IPS-20b (cell line): Measurements from ENCODE around the gene SLC9A8.

ENCODE experiments used
- H3K27ac ChIP-seq: one replicate; pipeline ENCODE4 v1.5.1; 2013; ENCODE audit warnings: low read length
- H3K27me3 ChIP-seq: 2 replicates; pipeline ENCODE4 v1.6.1; 2013; ENCODE audit warnings: mild to moderate bottlenecking, low read length, inconsistent platforms; ENCODE audit not compliant: insufficient read depth
- H3K36me3 ChIP-seq: 2 replicates; pipeline ENCODE4 v1.6.1; 2013; ENCODE audit warnings: low read depth, mild to moderate bottlenecking, inconsistent platforms, low read length, moderate library complexity; ENCODE audit not compliant: insufficient read depth
- H3K4me1 ChIP-seq: 2 replicates; pipeline ENCODE4 v1.6.1; 2013; ENCODE audit warnings: mild to moderate bottlenecking, control low read depth, inconsistent platforms, low read length, moderate library complexity; ENCODE audit not compliant: insufficient read depth
- H3K4me3 ChIP-seq: 2 replicates; pipeline ENCODE4 v1.5.1; 2013; ENCODE audit warnings: mild to moderate bottlenecking, low read length, inconsistent platforms
- H3K9ac ChIP-seq: 2 replicates; pipeline ENCODE4 v1.6.1; 2013; ENCODE audit warnings: low read depth, mild to moderate bottlenecking, inconsistent platforms, low read length, moderate library complexity
- H3K9me3 ChIP-seq: 2 replicates; pipeline ENCODE4 v1.6.1; 2013; ENCODE audit warnings: mild to moderate bottlenecking, low read depth, low read length, inconsistent platforms; ENCODE audit not compliant: insufficient read depth

SLC9A8 gene

GRCh38 chr20:49790077-49790798, 22.4 kb upstream of the SLC9A8 start:
- Histone ChIP-seq H3K27ac (no peak overlapping the region), H3K4me3 (no peak overlapping the region), H3K27me3 (no peaks in the 10 kb centered on the region), H3K9me3 (no peaks in the 10 kb centered on the region), H3K36me3 (no peaks in the 10 kb centered on the region), H3K4me1 (no peaks in the 10 kb centered on the region), H3K9ac (no peak overlapping the region)

- H3K4me3 ChIP-seq = no peak overlapping the region
- no peaks in the 10 kb centered on the region for H3K9me3 ChIP-seq
- H3K4me1 ChIP-seq = no peaks in the 10 kb centered on the region
- no peak overlapping the region for H3K27ac ChIP-seq
- H3K36me3 ChIP-seq = no peaks in the 10 kb centered on the region
- H3K9ac ChIP-seq = no peak overlapping the region
- H3K27me3 ChIP-seq = no peaks in the 10 kb centered on the region
These were observed 21.5 kb upstream of the SLC9A8 start for GRCh38 chr20:49791165-49791564.

GRCh38 chr20:49792006-49792405, 20.6 kb upstream of the SLC9A8 start:
- no peak overlapping the region for H3K9ac ChIP-seq
- no peak overlapping the region for H3K27ac ChIP-seq
- H3K36me3 ChIP-seq = no peaks in the 10 kb centered on the region
- H3K27me3 ChIP-seq = no peaks in the 10 kb centered on the region
- no peaks in the 10 kb centered on the region for H3K9me3 ChIP-seq
- no peaks in the 10 kb centered on the region for H3K4me1 ChIP-seq
- no peak overlapping the region for H3K4me3 ChIP-seq

GRCh38 chr20:49792611-49793010, 20.0 kb upstream of the SLC9A8 start:
- H3K4me1 ChIP-seq = no peaks in the 10 kb centered on the region
- H3K27ac ChIP-seq = no peak overlapping the region
- H3K27me3 ChIP-seq = no peaks in the 10 kb centered on the region

GRCh38 chr20:49794336-49795134, 18.1 kb upstream of the SLC9A8 start:
- no peaks in the 10 kb centered on the region for H3K36me3 ChIP-seq
- no peaks in the 10 kb centered on the region for H3K4me1 ChIP-seq
- H3K27me3 ChIP-seq = no peaks in the 10 kb centered on the region
- no peak overlapping the region for H3K27ac ChIP-seq
- no peaks in the 10 kb centered on the region for H3K9me3 ChIP-seq
- H3K4me3 ChIP-seq = no peak overlapping the region
- H3K9ac ChIP-seq = no peak overlapping the region

More at GRCh38 chr20:49792611-49793010, 20.0 kb upstream of the SLC9A8 start:
- Histone ChIP-seq H3K4me3 (no peak overlapping the region), H3K36me3 (no peaks in the 10 kb centered on the region), H3K9me3 (no peaks in the 10 kb centered on the region), H3K9ac (no peak overlapping the region)

- Histone ChIP-seq H3K9me3 (no peaks in the 10 kb centered on the region), H3K4me3 (no peak overlapping the region), H3K36me3 (no peaks in the 10 kb centered on the region), H3K4me1 (no peaks in the 10 kb centered on the region), H3K9ac (no peak overlapping the region), H3K27ac (no peak overlapping the region), H3K27me3 (no peaks in the 10 kb centered on the region)
These were observed 17.5 kb upstream of the SLC9A8 start for GRCh38 chr20:49795135-49795424.

- no peaks in the 10 kb centered on the region for H3K27me3 ChIP-seq
These were observed 15.9 kb upstream of the SLC9A8 start for GRCh38 chr20:49796600-49797343.

GRCh38 chr20:49797344-49797615, 15.3 kb upstream of the SLC9A8 start:
- no peak overlapping the region for H3K4me3 ChIP-seq
- no peaks in the 10 kb centered on the region for H3K27me3 ChIP-seq
- H3K36me3 ChIP-seq = no peaks in the 10 kb centered on the region
- H3K9ac ChIP-seq = no peak overlapping the region
- no peaks in the 10 kb centered on the region for H3K9me3 ChIP-seq
- H3K4me1 ChIP-seq = no peaks in the 10 kb centered on the region
- H3K27ac ChIP-seq = no peak overlapping the region

More at GRCh38 chr20:49796600-49797343, 15.9 kb upstream of the SLC9A8 start:
- Histone ChIP-seq H3K27ac (no peak overlapping the region), H3K4me3 (no peak overlapping the region), H3K9me3 (no peaks in the 10 kb centered on the region), H3K9ac (no peak overlapping the region), H3K4me1 (no peaks in the 10 kb centered on the region), H3K36me3 (no peaks in the 10 kb centered on the region)

- Histone ChIP-seq H3K27ac (no peak overlapping the region), H3K4me1 (no peaks in the 10 kb centered on the region)
These were observed 13.9 kb upstream of the SLC9A8 start for GRCh38 chr20:49798718-49799117.

GRCh38 chr20:49799698-49800097, 12.9 kb upstream of the SLC9A8 start:
- H3K27ac ChIP-seq = no peak overlapping the region
- no peaks in the 10 kb centered on the region for H3K9me3 ChIP-seq
- no peak overlapping the region for H3K9ac ChIP-seq
- no peaks in the 10 kb centered on the region for H3K4me1 ChIP-seq
- H3K4me3 ChIP-seq = no peak overlapping the region
- no peaks in the 10 kb centered on the region for H3K36me3 ChIP-seq
- no peaks in the 10 kb centered on the region for H3K27me3 ChIP-seq

More at GRCh38 chr20:49798718-49799117, 13.9 kb upstream of the SLC9A8 start:
- Histone ChIP-seq H3K27me3 (no peaks in the 10 kb centered on the region), H3K9me3 (no peaks in the 10 kb centered on the region), H3K9ac (no peak overlapping the region), H3K4me3 (no peak overlapping the region), H3K36me3 (no peaks in the 10 kb centered on the region)

GRCh38 chr20:49803418-49803817, 9.2 kb upstream of the SLC9A8 start:
- Histone ChIP-seq H3K27me3 (no peaks in the 10 kb centered on the region), H3K36me3 (no peaks in the 10 kb centered on the region), H3K4me1 (no peaks in the 10 kb centered on the region), H3K9ac (no peak overlapping the region), H3K27ac (no peak overlapping the region), H3K4me3 (no peak overlapping the region), H3K9me3 (no peaks in the 10 kb centered on the region)

- Histone ChIP-seq H3K4me1 (no peaks in the 10 kb centered on the region), H3K9ac (no peak overlapping the region), H3K27me3 (no peaks in the 10 kb centered on the region), H3K36me3 (no peaks in the 10 kb centered on the region), H3K27ac (no peak overlapping the region), H3K9me3 (no peaks in the 10 kb centered on the region), H3K4me3 (no peak overlapping the region)
These were observed 8.3 kb upstream of the SLC9A8 start for GRCh38 chr20:49804364-49804763.
